ENCODE measurements around the gene RNF224. TPM values are rescaled to one million over a fixed set of nuclear protein-coding genes. Genes with fewer than 3 reads are reported as not detected.

Gene RNF224
- total and polyA plus RNA-seq, 2 of the 13 experiments (the other 11 are each of a cell fraction or from before 2014, with no cell fraction given) = 0.09 TPM; not detected in 1

GRCh38 chr9:137255448-137256114, 28.3 kb downstream of the RNF224 start (continued):
- TF ChIP-seq RBFOX2 (IDR thresholded peaks at IDR 0.05; ENCODE audit: low read depth, low read length) = peak; percentile 11; the same call in 1 of the 2 replicates
- peak; percentile 18; the same call in 1 of the 2 replicates for TF ChIP-seq ZSCAN21 (CRISPR knock-in tag; IDR thresholded peaks at IDR 0.05; ENCODE audit: borderline replicate concordance)
- TF ChIP-seq RFX3 (CRISPR knock-in tag; IDR thresholded peaks at IDR 0.05) = no peak
- TF ChIP-seq, protein P1, sequence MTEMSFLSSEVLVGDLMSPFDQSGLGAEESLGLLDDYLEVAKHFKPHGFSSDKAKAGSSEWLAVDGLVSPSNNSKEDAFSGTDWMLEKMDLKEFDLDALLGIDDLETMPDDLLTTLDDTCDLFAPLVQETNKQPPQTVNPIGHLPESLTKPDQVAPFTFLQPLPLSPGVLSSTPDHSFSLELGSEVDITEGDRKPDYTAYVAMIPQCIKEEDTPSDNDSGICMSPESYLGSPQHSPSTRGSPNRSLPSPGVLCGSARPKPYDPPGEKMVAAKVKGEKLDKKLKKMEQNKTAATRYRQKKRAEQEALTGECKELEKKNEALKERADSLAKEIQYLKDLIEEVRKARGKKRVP (CRISPR knock-in tag; IDR thresholded peaks at IDR 0.05) = 0 out of 4 replicates have a peak, but pooled peaks of 1 of the 2 experiments have one; percentile 1
- no peak; the same call in 1 of the 2 replicates for TF ChIP-seq PRDM15 (CRISPR knock-in tag; IDR thresholded peaks at IDR 0.05)
- peak; percentile 33; the same call in 1 of the 2 replicates for TF ChIP-seq ZNF839 (CRISPR knock-in tag; IDR thresholded peaks at IDR 0.05; ENCODE audit: borderline replicate concordance)
- TF ChIP-seq ZNF225 (CRISPR knock-in tag; IDR thresholded peaks at IDR 0.05) = no peak
- TF ChIP-seq, protein P2, sequence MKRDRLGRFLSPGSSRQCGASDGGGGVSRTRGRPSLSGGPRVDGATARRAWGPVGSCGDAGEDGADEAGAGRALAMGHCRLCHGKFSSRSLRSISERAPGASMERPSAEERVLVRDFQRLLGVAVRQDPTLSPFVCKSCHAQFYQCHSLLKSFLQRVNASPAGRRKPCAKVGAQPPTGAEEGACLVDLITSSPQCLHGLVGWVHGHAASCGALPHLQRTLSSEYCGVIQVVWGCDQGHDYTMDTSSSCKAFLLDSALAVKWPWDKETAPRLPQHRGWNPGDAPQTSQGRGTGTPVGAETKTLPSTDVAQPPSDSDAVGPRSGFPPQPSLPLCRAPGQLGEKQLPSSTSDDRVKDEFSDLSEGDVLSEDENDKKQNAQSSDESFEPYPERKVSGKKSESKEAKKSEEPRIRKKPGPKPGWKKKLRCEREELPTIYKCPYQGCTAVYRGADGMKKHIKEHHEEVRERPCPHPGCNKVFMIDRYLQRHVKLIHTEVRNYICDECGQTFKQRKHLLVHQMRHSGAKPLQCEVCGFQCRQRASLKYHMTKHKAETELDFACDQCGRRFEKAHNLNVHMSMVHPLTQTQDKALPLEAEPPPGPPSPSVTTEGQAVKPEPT (CRISPR knock-in tag; IDR thresholded peaks at IDR 0.05; ENCODE audit: low read depth) = no peak
- no peak for TF ChIP-seq GABPA (IDR thresholded peaks at IDR 0.05; ENCODE audit: low read depth, low read length)
- no peak for TF ChIP-seq GABPA (CRISPR knock-in tag; IDR thresholded peaks at IDR 0.05; ENCODE audit: low read depth)
- TF ChIP-seq HNRNPUL1 (IDR thresholded peaks at IDR 0.05; ENCODE audit: low read depth, low read length) = no peak
- no peak for TF ChIP-seq LCORL (IDR thresholded peaks at IDR 0.05)
- TF ChIP-seq LCORL (CRISPR knock-in tag; IDR thresholded peaks at IDR 0.05) = no peak
- TF ChIP-seq TAF15 (IDR thresholded peaks at IDR 0.05; ENCODE audit: low read depth, low read length, poor library complexity, severe bottlenecking) = no peak
- TF ChIP-seq ZFP82 (CRISPR knock-in tag; IDR thresholded peaks at IDR 0.05; ENCODE audit: borderline replicate concordance) = no peak; the same call in 1 of the 2 replicates
- TF ChIP-seq, protein P3, sequence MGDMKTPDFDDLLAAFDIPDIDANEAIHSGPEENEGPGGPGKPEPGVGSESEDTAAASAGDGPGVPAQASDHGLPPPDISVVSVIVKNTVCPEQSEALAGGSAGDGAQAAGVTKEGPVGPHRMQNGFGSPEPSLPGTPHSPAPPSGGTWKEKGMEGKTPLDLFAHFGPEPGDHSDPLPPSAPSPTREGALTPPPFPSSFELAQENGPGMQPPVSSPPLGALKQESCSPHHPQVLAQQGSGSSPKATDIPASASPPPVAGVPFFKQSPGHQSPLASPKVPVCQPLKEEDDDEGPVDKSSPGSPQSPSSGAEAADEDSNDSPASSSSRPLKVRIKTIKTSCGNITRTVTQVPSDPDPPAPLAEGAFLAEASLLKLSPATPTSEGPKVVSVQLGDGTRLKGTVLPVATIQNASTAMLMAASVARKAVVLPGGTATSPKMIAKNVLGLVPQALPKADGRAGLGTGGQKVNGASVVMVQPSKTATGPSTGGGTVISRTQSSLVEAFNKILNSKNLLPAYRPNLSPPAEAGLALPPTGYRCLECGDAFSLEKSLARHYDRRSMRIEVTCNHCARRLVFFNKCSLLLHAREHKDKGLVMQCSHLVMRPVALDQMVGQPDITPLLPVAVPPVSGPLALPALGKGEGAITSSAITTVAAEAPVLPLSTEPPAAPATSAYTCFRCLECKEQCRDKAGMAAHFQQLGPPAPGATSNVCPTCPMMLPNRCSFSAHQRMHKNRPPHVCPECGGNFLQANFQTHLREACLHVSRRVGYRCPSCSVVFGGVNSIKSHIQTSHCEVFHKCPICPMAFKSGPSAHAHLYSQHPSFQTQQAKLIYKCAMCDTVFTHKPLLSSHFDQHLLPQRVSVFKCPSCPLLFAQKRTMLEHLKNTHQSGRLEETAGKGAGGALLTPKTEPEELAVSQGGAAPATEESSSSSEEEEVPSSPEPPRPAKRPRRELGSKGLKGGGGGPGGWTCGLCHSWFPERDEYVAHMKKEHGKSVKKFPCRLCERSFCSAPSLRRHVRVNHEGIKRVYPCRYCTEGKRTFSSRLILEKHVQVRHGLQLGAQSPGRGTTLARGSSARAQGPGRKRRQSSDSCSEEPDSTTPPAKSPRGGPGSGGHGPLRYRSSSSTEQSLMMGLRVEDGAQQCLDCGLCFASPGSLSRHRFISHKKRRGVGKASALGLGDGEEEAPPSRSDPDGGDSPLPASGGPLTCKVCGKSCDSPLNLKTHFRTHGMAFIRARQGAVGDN (CRISPR knock-in tag; IDR thresholded peaks at IDR 0.05) = no peak; the same call in 1 of the 2 replicates
